Measurements from ENCODE around the gene ABCC12. TPM values are rescaled to one million over a fixed set of nuclear protein-coding genes. Genes with fewer than 3 reads are reported as not detected.

ABCC12 gene
- polyA plus RNA-seq, 1 donor from 2014 or later: not detected

- Mint-ChIP-seq H3K27me3 (peaks cover 8% of the 10 kb centered on the region), H3K27ac (peak overlapping the region in 1 of 3 donors; percentile 24), H3K9me3 (no peaks in the 10 kb centered on the region), H3K4me3 (no peak overlapping the region), H3K36me3 (no peaks in the 10 kb centered on the region), H3K4me1 (no peaks in the 10 kb centered on the region)
Observed at GRCh38 chr16:48109475-48109874, 46.3 kb downstream of the ABCC12 start.

GRCh38 chr16:48106446-48106845, 49.3 kb downstream of the ABCC12 start:
- Mint-ChIP-seq H3K36me3 (no peaks in the 10 kb centered on the region), H3K9me3 (no peaks in the 10 kb centered on the region), H3K27me3 (peaks cover 11% of the 10 kb centered on the region), H3K4me3 (no peak overlapping the region), H3K27ac (no peak overlapping the region), H3K4me1 (peaks cover 0 to 8% (median 0%) of the 10 kb centered on the region in 3 donors)

Other genes starting within 250 kb of the ABCC12 start
- gene LONP2, start 88.3 kb upstream of the ABCC12 start, polyA plus RNA-seq: 31.8 TPM
- gene ABCC11, start 91.5 kb upstream of the ABCC12 start, polyA plus RNA-seq: not detected
- gene SIAH1, start 229.4 kb upstream of the ABCC12 start, polyA plus RNA-seq: 24.3 TPM